ENCODE data around the gene PRSS21.

Gene PRSS21

DNA sequence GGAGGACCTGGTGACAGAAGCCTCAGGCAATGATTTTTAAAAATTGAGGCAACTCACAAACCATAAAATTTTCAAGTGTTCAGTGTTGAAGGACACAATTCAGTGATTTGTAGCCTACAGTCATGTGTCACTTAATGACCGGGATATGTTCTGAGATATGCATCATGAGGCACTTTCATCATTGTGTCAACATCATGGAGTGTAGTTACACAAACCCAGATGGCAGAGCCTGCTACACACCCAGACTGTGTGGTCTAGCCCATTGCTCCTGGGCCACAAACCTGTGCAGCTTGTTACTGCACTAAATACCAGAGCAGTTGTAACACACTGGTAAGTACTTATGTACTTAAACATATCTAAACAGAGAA is 17.2 kb upstream of the PRSS21 start:
- no peak for DNase-seq (ENCODE audit: low read depth)
- no peak overlapping the region for H3K4me3 ChIP-seq (ENCODE audit: low read length)
- TF ChIP-seq, protein P1, sequence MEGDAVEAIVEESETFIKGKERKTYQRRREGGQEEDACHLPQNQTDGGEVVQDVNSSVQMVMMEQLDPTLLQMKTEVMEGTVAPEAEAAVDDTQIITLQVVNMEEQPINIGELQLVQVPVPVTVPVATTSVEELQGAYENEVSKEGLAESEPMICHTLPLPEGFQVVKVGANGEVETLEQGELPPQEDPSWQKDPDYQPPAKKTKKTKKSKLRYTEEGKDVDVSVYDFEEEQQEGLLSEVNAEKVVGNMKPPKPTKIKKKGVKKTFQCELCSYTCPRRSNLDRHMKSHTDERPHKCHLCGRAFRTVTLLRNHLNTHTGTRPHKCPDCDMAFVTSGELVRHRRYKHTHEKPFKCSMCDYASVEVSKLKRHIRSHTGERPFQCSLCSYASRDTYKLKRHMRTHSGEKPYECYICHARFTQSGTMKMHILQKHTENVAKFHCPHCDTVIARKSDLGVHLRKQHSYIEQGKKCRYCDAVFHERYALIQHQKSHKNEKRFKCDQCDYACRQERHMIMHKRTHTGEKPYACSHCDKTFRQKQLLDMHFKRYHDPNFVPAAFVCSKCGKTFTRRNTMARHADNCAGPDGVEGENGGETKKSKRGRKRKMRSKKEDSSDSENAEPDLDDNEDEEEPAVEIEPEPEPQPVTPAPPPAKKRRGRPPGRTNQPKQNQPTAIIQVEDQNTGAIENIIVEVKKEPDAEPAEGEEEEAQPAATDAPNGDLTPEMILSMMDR (conservative IDR thresholded peaks at IDR 0.05; ENCODE audit: low read depth, low read length): no peak

DNA sequence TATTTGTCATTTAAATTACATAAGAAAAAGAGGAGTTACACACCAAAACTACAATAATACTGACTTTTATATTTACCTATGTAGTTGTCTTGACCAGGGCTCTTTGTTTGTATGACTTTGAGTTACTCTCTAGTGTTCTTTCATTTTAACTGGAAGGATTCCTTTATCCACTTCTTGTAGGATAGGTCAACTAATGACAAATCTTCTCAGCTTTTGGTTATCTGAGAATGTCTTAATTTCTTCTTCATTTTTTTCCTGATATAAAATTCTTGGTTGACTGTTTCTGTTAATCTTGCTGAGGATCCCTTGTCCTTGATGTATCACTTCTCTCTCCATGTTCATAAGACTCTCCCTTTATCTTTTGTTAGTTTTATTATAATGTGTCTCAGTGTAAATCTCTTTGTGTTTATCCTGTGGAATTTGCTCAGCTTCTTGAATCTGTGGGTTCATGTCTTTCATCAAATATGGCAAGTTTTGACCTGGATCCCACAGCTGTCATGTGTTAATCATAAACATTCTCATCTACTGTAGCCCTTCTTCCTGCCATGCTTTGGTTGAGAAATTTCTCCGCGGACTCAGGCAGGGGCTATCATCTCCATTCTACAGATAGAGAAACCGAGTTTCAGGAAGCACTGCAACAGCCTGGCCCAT is 13.4 kb upstream of the PRSS21 start:
- TF ChIP-seq, protein P1 (conservative IDR thresholded peaks at IDR 0.05; ENCODE audit: low read depth, low read length): no peak
- DNase-seq (ENCODE audit: low read depth): no peak
- H3K4me3 ChIP-seq (ENCODE audit: low read length): no peak overlapping the region

DNA sequence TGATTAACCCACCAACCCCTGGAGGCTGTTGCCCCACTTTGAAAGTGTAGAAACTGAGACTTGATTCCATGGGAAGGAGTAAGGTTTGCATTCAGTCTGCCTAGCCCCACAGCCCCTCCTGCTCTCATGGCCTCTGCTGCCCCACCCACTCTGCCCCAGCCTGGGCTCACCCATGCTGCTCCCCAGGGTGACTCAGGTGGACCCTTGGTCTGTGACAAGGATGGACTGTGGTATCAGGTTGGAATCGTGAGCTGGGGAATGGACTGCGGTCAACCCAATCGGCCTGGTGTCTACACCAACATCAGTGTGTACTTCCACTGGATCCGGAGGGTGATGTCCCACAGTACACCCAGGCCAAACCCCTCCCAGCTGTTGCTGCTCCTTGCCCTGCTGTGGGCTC is 12.3 kb upstream of the PRSS21 start:
- TF ChIP-seq, protein P1 (conservative IDR thresholded peaks at IDR 0.05; ENCODE audit: low read depth, low read length): no peak
- H3K4me3 ChIP-seq (ENCODE audit: low read length): no peak overlapping the region
- DNase-seq (ENCODE audit: low read depth): no peak

DNA sequence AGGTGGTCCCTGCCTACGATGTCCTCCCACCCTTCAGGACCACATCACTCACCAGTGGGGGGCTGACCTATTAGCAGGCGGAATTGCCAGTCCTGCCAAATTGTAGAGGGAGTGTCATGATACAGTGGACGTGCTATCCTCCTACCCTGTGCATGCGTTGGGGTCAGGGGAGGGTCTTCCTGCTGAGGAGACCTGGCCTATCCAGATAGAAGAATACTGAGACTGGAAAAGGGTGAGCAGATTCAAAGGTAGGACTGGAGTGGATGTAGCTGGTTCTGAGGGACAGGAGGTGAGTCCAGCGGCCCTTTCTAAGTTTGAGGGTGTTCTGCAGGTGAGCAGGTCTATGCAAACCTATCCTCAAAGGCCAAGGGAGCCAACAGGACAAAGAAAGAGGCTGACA is 10.8 kb upstream of the PRSS21 start:
- TF ChIP-seq, protein P1 (conservative IDR thresholded peaks at IDR 0.05; ENCODE audit: low read depth, low read length): no peak
- H3K4me3 ChIP-seq (ENCODE audit: low read length): no peak overlapping the region
- DNase-seq (ENCODE audit: low read depth): no peak

DNA sequence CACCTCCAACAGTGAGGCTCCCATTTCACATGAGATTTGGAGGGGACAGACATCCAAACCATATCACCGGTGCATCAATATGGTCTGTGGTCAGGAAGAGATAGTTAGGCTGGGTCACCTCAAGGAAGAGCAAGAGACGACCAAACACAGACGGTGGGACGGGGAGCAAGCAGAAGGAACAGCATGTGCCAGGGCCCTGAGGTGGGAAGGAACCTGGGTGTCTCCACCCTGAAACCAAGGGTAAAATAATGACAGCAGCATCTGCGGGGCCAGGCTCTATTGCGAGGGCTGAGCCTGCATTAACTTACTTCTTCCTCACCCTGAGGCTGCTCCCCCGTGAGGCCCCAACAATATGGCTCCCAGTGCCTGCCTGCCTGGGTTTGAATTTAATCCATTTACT is 8.9 kb upstream of the PRSS21 start:
- H3K4me3 ChIP-seq (ENCODE audit: low read length): no peak overlapping the region
- no peak for DNase-seq (ENCODE audit: low read depth)
- TF ChIP-seq, protein P1 (conservative IDR thresholded peaks at IDR 0.05; ENCODE audit: low read depth, low read length): no peak

DNA sequence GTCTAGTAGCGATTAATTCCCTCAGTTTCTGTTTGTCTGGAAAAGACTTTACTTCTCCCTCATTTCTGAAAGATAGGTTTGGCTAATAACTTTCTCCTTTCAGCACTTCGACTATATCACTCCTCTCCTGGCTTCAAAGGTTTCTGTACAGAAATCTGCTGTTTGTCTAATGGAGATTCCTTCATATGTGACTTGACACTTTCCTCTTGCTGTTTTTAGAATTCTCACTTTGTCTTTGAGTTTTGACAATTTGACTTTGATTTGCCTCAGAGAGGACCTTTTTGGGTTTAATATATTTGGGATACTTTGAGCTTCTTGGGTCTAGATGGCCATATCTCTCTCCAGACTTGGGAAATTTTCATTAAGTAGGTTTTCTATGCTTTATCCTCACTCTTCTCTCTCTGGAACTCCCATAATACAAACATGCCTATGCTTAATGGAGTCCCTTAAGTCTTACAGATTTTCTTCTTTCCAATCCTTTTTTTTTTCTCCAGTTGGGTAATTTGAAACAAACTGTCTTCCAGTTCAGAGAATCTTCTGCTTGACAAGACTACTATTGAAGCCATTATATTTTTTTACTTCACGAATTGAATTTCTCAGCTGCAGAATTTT is 7.8 kb upstream of the PRSS21 start:
- TF ChIP-seq, protein P1 (conservative IDR thresholded peaks at IDR 0.05; ENCODE audit: low read depth, low read length): no peak
- no peak for DNase-seq (ENCODE audit: low read depth)
- no peak overlapping the region for H3K4me3 ChIP-seq (ENCODE audit: low read length)

DNA sequence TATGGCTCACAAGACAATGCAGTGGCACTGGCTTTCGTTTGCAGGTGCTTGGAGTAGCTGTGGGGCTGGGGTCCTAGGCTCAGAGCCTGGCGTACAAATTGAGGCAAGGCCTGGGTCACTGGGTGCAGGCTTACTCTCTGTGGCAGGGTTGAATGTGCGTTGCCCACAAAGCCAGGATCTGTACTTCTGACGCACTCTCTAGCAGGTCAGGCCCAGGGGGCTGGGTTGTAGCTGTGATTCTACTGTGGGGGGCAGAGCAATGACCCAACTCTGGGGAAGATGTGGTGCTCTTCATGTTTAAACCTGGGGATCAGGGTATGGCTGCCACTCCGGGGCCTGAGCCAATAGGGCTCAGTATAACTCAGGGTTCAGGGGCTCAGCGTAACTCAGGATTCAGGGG is 6.4 kb upstream of the PRSS21 start:
- TF ChIP-seq, protein P1 (conservative IDR thresholded peaks at IDR 0.05; ENCODE audit: low read depth, low read length): no peak
- no peak overlapping the region for H3K4me3 ChIP-seq (ENCODE audit: low read length)
- no peak for DNase-seq (ENCODE audit: low read depth)
